Activated CD8-positive, alpha-beta memory T cell treated with anti-CD3 and anti-CD28 coated beads for 36 hours (primary cell): ENCODE measurements around the gene MACROH2A1. TPM values are rescaled to one million over a fixed set of nuclear protein-coding genes. Genes with fewer than 3 reads are reported as not detected.

Experiments used
- CTCF ChIA-PET: fragments of 350-600 bp; sonication (Branson Sonifier 250); formaldehyde crosslinking; loops from one replicate; lab custom pipeline; 2021; ENCODE audit warnings: antibody characterized with exemption; lab: Charles Lee
- POLR2A ChIA-PET: fragments of 350-600 bp; sonication (Branson Sonifier 250); formaldehyde crosslinking; loops from one replicate; lab custom pipeline; 2021; ENCODE audit warnings: antibody characterized with exemption; lab: Charles Lee
- total RNA-seq, 2 experiments: library from RNA; stranded (reverse); gene quantifications; one replicate each; pipeline ENCODE4 v1.2.3, GENCODE V29; 2021

Gene MACROH2A1
- total RNA-seq, 2 experiments from 2014 or later: 198 to 201 TPM

DNA sequence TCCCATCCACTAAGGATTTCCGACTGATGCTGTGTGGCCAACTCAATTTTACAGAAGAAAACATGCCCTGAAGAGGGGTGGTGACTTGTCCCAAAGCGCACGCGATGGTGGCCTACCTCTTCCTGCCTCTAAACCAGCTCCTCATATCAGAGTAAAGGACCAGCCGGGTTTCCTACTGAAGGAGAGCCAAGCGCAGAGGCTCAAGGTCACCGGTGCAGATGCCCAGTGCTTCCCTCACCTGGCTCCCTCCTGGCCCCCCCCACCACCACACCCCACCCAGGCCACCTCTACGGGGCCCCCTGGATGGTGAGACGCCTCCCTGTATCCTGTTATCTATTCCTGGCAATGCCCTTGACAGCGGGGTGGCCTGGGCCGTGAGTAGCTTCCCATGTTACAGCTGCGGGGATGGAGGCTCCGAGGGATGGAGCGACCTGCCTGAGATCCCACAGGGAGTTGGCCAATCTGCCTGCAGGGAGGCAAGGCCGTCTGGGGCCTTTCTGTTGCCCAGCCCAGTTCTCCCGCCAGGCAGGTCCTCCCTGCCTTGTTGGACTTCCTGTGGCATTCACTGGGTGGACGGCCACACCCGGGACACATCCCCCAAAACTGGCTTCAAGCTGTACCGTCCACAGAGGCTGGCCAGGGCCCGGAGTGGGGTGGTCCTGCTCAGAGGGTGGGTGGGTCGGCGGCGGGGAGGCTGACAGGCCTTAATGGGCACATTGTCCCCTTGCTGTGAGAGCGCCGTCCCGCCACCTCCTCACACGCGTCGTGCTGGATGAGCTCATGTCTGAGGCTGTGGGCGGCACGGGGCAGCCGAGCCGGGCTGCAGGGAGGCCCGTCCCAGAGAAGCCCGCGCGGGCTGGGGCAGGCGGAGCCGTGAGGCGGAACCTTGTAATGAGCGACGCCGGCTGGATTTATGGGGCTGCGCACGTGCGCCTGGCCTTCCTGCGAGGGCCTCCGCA, 72.5 kb downstream of the MACROH2A1 start:
- CTCF ChIA-PET: no interaction called here
- POLR2A ChIA-PET: no interaction called here

- POLR2A ChIA-PET: no interaction called here
- CTCF ChIA-PET: interaction anchor here (1.5 kb wide), 1 partner anchor 141 kb away, joined by 3 read pairs; no protein-coding TSS in a partner anchor
Measured at GRCh38 chr5:135324897-135325650, 74.0 kb downstream of the MACROH2A1 start.

DNA sequence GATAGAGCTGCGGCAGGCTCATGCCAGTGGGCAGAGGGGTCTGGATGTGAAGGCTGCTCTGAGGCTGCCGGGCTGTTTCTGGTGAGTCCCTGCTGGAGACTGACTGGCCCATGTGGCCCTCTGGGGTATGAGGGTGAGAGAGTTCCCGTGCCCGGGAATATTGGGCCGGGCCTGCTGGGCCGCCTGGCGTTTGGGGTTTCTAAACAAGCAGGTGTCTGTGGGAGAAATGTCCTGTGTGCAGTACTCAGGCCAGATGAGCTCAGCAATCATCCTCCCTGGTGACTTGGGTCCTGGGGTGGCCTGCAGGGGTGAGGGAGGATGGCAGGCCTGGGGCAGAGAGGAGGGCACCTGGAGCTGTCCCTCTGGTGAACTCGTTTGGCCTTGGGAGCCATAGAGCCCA, 74.9 kb downstream of the MACROH2A1 start:
- CTCF ChIA-PET: interaction anchor here (1.5 kb wide), 1 partner anchor 142 kb away, joined by 3 read pairs; no protein-coding TSS in a partner anchor
- POLR2A ChIA-PET: no interaction called here

DNA sequence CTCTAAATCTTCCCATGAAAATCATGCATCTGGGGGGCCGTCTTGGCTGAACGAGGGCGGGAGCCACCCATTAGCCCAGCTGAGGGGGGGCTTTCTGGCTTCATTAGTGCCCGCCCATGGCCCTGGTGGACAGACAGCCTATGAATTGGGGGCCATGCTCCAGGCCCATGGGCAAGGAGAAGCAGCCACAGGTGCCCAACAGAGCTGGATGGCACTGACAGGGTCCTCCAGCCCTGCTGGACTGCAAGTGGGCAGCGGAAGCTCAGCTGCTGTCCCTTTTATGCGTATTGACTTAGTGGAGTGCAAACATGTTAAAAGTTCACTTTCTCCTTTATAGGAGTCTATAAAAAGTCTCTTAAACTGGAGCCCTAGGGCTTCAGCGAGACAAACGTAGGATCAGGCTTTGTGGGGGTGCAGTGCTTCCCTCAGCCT, 75.3 kb downstream of the MACROH2A1 start:
- ChIA-PET POLR2A (no interaction called here), CTCF (interaction anchor here (1.5 kb wide), 1 partner anchor 142 kb away, joined by 3 read pairs; no protein-coding TSS in a partner anchor)

- ChIA-PET POLR2A (no interaction called here), CTCF (no interaction called here)
Measured at GRCh38 chr5:135323227-135323626, 75.8 kb downstream of the MACROH2A1 start.

DNA sequence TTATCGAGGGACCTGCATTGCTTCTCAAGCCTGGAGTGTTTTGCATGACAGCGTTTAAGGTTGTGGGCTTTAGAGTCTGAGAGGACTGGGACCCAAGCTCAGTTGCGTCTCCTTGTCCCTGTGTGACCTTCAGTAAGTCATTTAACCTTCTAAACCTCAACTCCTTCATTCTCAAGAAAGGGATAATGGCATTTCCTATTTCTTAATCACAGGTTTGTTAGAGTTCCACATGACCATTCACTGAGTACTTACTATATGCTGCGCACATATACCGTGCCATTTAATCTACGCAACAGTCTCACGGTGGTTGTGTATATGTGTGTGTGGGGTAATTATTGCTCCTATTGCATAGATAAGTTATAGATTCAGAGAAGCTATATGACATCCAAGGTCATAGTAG, 76.3 kb downstream of the MACROH2A1 start:
- CTCF ChIA-PET: no interaction called here
- POLR2A ChIA-PET: no interaction called here

GRCh38 chr5:135322271-135322670, 76.8 kb downstream of the MACROH2A1 start:
- POLR2A ChIA-PET: no interaction called here
- CTCF ChIA-PET: no interaction called here

DNA sequence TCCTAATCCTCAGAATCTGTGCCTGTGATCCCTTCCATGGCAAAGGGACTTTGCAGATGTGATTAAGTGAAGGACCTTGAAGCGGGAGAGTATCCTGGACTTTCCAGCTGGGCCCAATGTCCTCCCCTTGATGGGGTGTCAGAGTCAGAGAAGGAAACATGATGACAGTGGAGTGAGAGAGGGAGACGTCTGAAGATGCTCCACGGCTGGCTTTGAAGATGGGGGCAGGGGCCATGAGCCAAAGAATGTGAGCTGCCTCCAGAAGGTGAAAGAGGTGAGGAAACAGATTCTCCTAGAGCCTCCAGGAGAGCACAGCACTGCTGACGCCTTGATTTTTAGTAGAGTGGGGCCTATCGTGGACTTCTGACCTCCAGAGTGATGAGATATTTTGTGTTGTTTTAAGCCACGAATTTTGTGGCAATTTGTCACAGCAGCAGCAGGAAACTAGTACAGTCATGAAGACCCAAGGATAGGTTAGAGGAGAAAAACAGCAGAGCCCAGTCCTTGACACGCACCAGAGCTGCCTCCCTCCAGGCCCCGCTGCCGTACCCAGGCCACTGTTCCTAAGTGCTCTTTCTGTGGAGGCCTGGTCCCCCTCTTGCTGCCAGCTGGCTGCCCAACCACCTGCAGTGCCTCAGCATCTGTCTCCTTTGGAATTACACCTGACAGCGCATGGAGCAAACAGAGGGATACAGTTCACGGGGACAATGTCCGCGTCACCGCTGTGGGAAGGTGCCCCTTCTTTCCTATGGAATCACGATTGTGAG, 78.1 kb downstream of the MACROH2A1 start:
- POLR2A ChIA-PET: no interaction called here
- CTCF ChIA-PET: no interaction called here

- ChIA-PET POLR2A (no interaction called here), CTCF (no interaction called here)
Measured at GRCh38 chr5:135319928-135320606, 79.0 kb downstream of the MACROH2A1 start.

DNA sequence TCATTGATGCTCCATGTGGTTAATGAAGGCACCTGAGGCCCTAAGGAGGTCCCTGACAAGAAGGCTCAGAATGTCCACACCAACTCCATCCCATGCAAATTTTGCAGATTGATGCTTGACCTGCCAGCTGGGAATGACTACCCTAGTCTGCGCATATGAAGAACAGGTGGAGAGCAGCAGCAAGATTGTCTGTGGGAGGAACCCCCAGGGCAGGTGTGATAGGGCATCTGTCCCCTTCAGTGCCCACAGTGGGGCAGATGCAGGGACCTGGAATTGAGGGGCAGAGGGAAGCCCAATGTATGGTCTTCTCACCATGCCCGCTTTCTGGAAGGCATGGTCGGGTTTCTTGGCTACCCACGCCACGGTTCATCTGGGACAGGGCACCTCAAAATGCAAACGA, 79.6 kb downstream of the MACROH2A1 start:
- ChIA-PET POLR2A (no interaction called here), CTCF (no interaction called here)

GRCh38 chr5:135318924-135319323, 80.1 kb downstream of the MACROH2A1 start:
- CTCF ChIA-PET: no interaction called here
- POLR2A ChIA-PET: no interaction called here

DNA sequence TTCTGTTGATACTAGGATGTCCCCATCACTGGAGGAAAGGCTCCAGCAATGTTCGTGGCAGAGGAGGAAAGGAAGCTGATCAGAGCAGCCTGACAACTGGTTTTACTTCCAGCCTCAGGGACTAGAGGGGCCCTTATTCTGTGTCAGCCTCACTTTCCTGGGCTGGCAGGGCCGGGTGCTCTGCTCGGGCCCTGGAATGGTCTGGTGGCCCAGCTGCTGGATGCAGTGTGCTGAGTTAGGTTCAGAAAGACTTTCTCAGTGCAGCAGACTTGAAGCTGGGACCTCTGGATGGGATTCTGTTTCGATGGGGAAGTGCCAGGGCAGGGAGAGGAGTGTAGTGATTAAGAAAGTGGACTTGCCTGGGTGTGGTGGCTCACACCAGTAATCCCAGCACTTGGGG, 81.0 kb downstream of the MACROH2A1 start:
- ChIA-PET CTCF (no interaction called here), POLR2A (no interaction called here)

GRCh38 chr5:135317286-135317685, 81.7 kb downstream of the MACROH2A1 start:
- ChIA-PET CTCF (no interaction called here), POLR2A (no interaction called here)

GRCh38 chr5:135315386-135315785, 83.6 kb downstream of the MACROH2A1 start:
- ChIA-PET CTCF (no interaction called here), POLR2A (no interaction called here)

DNA sequence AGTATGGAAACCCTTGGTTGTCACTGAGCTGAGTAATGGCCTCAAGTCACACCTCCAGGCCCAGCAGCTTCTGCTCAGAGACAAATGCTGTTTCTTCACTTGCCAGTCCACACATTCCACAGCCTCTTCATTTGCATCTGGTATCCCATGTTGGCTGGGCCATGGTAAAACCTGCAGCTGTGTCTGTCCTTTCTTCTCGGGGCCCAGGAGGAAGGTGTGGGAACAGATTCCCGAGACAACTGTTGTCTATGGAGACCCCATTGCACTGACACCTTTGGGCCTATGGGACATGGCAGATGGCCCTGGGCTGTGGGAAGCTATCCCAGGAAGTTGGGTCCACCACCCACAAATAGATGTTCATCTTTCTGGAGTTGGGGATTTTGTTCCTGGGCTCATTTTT, 85.1 kb downstream of the MACROH2A1 start:
- POLR2A ChIA-PET: no interaction called here

DNA sequence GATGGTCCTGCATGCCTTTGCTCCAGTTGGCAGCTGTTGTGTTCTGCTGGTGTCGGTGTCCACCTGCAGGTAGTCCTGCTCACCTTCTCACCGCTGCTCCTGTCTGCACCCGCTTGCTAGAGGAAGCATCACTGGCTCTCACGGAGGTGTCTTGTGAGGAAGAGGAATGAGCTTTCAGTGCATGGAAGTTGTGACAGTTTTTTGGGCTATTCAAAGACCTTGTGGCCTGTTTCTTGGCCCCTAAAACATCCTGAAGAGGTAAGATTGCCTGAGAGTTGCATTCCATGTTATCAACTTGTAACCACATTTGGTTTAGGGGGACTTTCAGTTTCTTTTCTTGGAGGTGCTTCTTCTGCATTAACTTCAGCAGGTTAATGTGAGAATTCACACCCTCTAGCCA, 85.6 kb downstream of the MACROH2A1 start:
- CTCF ChIA-PET: no interaction called here
- POLR2A ChIA-PET: no interaction called here

More for the DNA sequence above, 85.1 kb downstream of the MACROH2A1 start:
- CTCF ChIA-PET: no interaction called here

DNA sequence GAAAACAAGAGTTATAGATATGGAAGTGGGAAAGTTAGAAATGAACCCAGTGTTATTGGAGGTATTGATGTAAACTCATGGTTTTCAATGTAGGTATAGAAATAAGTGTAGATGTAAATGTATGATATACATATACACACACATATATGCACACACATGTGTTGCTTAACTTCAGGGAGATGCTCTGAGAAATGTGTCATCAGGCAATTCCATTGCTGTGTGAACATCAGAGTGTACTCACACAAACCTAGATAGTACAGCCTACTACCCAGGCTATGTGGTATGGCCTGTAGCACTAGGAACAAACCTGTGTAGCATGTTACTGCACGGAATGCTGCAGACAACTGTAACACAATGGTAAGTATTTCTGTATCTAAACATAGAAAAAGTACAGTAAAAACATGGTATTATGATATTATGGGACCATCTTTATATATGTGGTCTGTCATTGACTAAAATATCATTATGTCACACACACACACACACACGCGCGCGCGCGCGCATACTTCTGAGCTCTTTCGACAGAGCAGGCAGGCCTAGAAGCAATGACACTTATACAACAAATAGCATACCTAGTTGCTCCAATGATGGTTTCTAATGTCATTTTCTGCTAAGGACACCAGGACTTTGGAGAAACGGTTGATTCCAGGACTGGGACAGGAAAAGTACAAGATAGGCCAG, 86.6 kb downstream of the MACROH2A1 start:
- POLR2A ChIA-PET: no interaction called here
- CTCF ChIA-PET: no interaction called here

GRCh38 chr5:135310328-135310989, 88.6 kb downstream of the MACROH2A1 start:
- CTCF ChIA-PET: interaction anchor here (0.7 kb wide), 1 partner anchor 27 kb away, joined by 3 read pairs; no protein-coding TSS in a partner anchor
- POLR2A ChIA-PET: no interaction called here
